Measurements from ENCODE around the gene MRTFA.
"Not testable (repeated sequence)": the region's sequence is repeated elsewhere in the genome, so short reads cannot be mapped to it uniquely, and the experiment has no call there.

MRTFA gene

GRCh38 chr22:40534379-40535188 is 101.9 kb downstream of the MRTFA start:
- H3K27ac ChIP-seq = peak overlapping the region; percentile 55
- TF ChIP-seq, protein P1, sequence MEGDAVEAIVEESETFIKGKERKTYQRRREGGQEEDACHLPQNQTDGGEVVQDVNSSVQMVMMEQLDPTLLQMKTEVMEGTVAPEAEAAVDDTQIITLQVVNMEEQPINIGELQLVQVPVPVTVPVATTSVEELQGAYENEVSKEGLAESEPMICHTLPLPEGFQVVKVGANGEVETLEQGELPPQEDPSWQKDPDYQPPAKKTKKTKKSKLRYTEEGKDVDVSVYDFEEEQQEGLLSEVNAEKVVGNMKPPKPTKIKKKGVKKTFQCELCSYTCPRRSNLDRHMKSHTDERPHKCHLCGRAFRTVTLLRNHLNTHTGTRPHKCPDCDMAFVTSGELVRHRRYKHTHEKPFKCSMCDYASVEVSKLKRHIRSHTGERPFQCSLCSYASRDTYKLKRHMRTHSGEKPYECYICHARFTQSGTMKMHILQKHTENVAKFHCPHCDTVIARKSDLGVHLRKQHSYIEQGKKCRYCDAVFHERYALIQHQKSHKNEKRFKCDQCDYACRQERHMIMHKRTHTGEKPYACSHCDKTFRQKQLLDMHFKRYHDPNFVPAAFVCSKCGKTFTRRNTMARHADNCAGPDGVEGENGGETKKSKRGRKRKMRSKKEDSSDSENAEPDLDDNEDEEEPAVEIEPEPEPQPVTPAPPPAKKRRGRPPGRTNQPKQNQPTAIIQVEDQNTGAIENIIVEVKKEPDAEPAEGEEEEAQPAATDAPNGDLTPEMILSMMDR (IDR thresholded peaks at IDR 0.05) = no peak
- no peak for TF ChIP-seq ZFX (IDR thresholded peaks at IDR 0.05; ENCODE audit: borderline replicate concordance)

- peak overlapping the region; percentile 55 for H3K27ac ChIP-seq
- TF ChIP-seq, protein P1 (IDR thresholded peaks at IDR 0.05) = no peak
- TF ChIP-seq ZFX (IDR thresholded peaks at IDR 0.05; ENCODE audit: borderline replicate concordance) = no peak
These were observed 102.7 kb downstream of the MRTFA start for GRCh38 chr22:40533712-40534378.

DNA sequence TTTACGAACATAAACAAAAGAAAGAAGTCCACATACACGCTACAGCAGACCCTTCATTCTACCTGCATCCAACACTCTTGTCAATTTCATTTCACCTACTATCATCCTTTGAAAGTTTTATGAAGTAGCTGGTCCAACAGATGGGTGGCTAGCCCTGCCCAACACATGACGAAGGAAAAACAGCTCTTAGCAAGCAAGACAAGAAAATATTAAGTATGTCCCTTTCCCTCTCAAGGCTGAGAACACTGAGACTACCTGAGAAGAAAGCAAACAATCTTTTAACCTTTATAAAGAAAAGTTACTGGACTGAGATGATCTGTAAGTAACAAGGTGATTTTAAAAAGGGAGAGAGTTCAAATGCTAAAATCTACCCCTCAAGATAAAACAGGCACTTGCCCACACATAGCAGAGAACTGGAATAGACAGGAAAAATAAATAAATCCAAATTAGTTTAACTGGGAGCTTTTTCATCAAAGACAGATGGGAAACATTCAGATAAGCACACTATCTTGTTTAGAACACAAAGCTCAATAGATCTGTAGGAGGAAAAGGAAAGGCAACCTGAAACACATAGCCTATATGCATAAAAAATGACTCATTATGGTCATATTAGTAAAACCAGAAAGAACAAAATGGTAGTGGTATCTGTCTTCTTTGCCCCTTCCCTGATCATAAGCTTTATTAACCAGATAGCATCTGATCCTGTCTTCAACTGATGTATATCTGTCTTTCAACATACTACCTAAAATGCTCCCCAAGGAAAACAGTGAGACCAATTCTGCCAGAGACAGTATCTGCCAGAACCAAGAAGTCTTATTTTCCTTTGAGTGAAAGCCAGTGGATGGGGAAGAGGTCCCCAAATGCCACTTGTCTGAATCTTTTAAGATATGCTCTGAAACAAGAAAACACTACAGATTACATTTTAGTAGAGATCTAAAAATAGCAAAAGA is 104.3 kb downstream of the MRTFA start:
- TF ChIP-seq, protein P1 (IDR thresholded peaks at IDR 0.05) = no peak
- TF ChIP-seq ZFX (IDR thresholded peaks at IDR 0.05; ENCODE audit: borderline replicate concordance) = no peak
- no peak overlapping the region for H3K27ac ChIP-seq

DNA sequence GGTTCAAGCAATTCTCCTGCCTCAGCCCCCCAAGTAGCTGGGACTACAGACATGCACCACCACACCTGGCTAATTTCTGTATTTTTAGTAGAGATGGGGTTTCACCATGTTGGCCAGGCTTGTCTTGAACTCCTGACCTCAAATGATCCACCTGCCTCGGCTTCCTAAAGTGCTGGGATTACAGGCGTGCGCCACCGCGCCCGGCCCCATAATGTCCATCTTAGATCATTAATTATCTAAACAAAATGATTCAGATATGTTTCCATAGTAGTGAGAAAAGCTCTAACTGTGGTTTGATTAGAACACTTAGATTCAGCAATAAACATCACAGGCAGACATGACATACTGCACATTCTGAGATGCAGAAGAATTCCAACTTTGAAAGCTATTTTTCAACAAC is 106.1 kb downstream of the MRTFA start:
- not testable (repeated sequence) for H3K27ac ChIP-seq

GRCh38 chr22:40529821-40530220 is 106.7 kb downstream of the MRTFA start:
- no peak overlapping the region for H3K27ac ChIP-seq
- no peak for TF ChIP-seq ZFX (IDR thresholded peaks at IDR 0.05; ENCODE audit: borderline replicate concordance)
- TF ChIP-seq, protein P1 (IDR thresholded peaks at IDR 0.05) = no peak

- no peak overlapping the region for H3K27ac ChIP-seq
- TF ChIP-seq, protein P1 (IDR thresholded peaks at IDR 0.05) = no peak
- TF ChIP-seq ZFX (IDR thresholded peaks at IDR 0.05; ENCODE audit: borderline replicate concordance) = no peak
These were observed 109.6 kb downstream of the MRTFA start for GRCh38 chr22:40526960-40527359.

DNA sequence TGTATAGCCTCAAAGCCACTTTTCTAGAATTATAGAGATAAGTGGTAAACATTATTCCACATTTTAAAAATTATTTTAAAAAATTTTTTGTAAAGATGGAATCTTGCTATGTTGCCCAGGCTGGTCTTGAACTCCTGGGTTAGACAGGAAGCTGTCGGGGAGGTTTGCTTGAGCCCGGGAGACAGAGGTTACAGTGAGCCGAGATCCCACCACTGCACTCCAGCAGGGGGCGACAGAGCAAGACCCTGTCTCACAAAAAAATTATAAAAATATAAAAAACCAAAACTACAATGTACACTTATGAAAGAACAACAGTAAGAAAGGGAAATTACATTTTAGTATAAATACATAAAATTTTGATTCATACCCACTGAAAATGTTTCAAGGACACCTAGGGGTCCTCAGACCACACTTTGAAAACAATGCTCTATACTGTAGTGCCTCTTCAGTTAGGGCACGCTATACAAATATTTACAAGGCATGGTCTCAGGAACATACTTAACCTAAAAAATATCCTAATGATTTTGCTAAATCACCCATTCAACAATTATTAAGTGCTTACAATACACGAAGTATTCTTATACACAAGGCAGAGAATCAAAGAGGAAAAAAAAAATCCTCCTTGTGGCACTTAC is 111.2 kb downstream of the MRTFA start:
- no peak overlapping the region for H3K27ac ChIP-seq
- TF ChIP-seq, protein P1 (IDR thresholded peaks at IDR 0.05) = peak; percentile 88
- TF ChIP-seq ZFX (IDR thresholded peaks at IDR 0.05; ENCODE audit: borderline replicate concordance) = no peak

Data from 22Rv1 (cell line).